GM12878 (cell line): Measurements from ENCODE around the gene HDDC2.

Source experiments
- BCL11A ChIP-seq: IDR thresholded peaks from 2 replicates; pipeline ENCODE4 v1.6.1; 2011; ENCODE audit warnings: low read depth, low read length
- CTCF ChIP-seq, 3 experiments: IDR thresholded peaks in 2 of 3; conservative IDR thresholded peaks in 1 of 3; 2 replicates each; pipeline ENCODE4 v1.5.1; 2011; ENCODE audit warnings: low read depth in 3 of 3, low read length in 3 of 3, mild to moderate bottlenecking in 3 of 3, control low read depth in 2 of 3, moderate library complexity in 2 of 3, inconsistent platforms in 1 of 3, mixed read lengths in 1 of 3; ENCODE audit not compliant: control insufficient read depth in 2 of 3, insufficient read depth in 1 of 3; ENCODE audit errors: extremely low read depth in 1 of 3
- ELK1 ChIP-seq: IDR thresholded peaks from 2 replicates; pipeline ENCODE4 v1.6.1; 2012; ENCODE audit warnings: low read depth, low read length, improper control_type of control experiment
- EZH2 ChIP-seq: IDR thresholded peaks from 2 replicates; pipeline ENCODE4 v1.6.1; 2012; ENCODE audit warnings: low read depth, mild to moderate bottlenecking, control low read depth, inconsistent platforms, low read length, borderline replicate concordance; ENCODE audit not compliant: control insufficient read depth
- NFXL1 ChIP-seq: fragments of 450-650 bp; IDR thresholded peaks from 2 replicates; pipeline ENCODE4 v1.6.1; 2017; ENCODE audit warnings: antibody characterized with exemption, mild to moderate bottlenecking, borderline replicate concordance
- NR2C1 ChIP-seq: fragments of 450-650 bp; IDR thresholded peaks from 2 replicates; pipeline ENCODE4 v1.6.1; 2017; ENCODE audit warnings: antibody characterized with exemption, mild to moderate bottlenecking, moderate library complexity
- POLR2AphosphoS5 ChIP-seq: IDR thresholded peaks from 2 replicates; pipeline ENCODE4 v1.6.1; 2011; ENCODE audit warnings: mild to moderate bottlenecking, low read length, inconsistent platforms
- RAD21 ChIP-seq: IDR thresholded peaks from 2 replicates; pipeline ENCODE4 v1.6.1; 2011; ENCODE audit warnings: mild to moderate bottlenecking, low read depth, low read length, moderate library complexity; ENCODE audit not compliant: insufficient read depth
- RCOR1 ChIP-seq: conservative IDR thresholded peaks from 2 replicates; pipeline ENCODE4 v1.6.1; 2012; ENCODE audit warnings: low read depth, low read length, improper control_type of control experiment
- RFX5 ChIP-seq: IDR thresholded peaks from 2 replicates; pipeline ENCODE4 v1.6.1; 2011; ENCODE audit warnings: low read depth, low read length, improper control_type of control experiment
- SMC3 ChIP-seq: IDR thresholded peaks from 2 replicates; pipeline ENCODE4 v1.6.1; 2011; ENCODE audit warnings: low read length, improper control_type of control experiment, borderline replicate concordance
- SRF ChIP-seq, 2 experiments: IDR thresholded peaks; 2 replicates each; pipeline ENCODE4 v1.6.1; 2011; ENCODE audit warnings: low read depth in 2 of 2, low read length in 2 of 2, mild to moderate bottlenecking in 1 of 2, moderate library complexity in 1 of 2
- ZNF274 ChIP-seq: IDR thresholded peaks from one replicate; pipeline ENCODE4 v1.8.0; 2011; ENCODE audit not compliant: insufficient read length, insufficient read depth

GRCh38 chr6:125264476-125264875 is 37.3 kb downstream of the HDDC2 start:
- TF ChIP-seq CTCF (IDR thresholded peaks at IDR 0.05 in 2 of 3, conservative IDR thresholded peaks at IDR 0.05 in 1 of 3; ENCODE audit: control insufficient read depth in 2 of 3, extremely low read depth in 1 of 3, insufficient read depth in 1 of 3, low read depth in 3 of 3, low read length in 3 of 3) (no peak), EZH2 (no peak), ZNF274 (no peak), NFXL1 (no peak), RFX5 (no peak), SRF (IDR thresholded peaks at IDR 0.05; ENCODE audit: low read depth in 2 of 2, low read length in 2 of 2) (no peak), POLR2AphosphoS5 (no peak), RAD21 (no peak), NR2C1 (no peak), SMC3 (no peak), RCOR1 (no peak), BCL11A (no peak), ELK1 (no peak)
